ENCODE results near the gene STXBP5. TPM values are rescaled to one million over a fixed set of nuclear protein-coding genes. Genes with fewer than 3 reads are reported as not detected.

The STXBP5 gene
- total RNA-seq, 1 donor from 2014 or later, result 10.7 TPM

DNA sequence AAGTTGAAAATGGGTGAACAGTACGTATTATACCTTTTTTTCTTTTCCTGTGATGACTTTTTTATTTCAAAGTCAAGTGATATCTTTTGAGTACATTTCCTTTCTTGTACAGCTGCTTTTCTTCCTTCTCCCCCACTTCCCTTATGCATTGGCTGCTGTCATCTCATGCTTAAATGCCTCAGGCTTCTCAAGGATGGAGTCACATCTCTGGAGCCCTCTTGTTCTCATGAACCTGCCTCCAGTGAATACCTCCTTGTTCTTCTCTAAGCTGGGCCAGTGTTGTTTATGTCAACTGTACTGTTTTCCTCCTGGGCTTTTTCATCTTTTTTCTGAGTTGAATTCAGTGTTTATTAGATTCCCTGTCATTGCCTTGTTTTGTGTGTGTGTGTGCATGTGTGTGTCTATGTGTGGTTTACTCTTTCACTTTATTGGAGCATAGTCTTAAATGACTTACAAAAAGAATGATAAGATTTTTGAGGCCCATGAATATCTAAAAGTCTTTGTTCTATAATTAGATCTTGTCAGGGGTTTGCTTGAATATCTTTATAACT, 23.6 kb downstream of the STXBP5 start:
- peaks cover 37% of the 10 kb centered on the region for H3K4me1 Mint-ChIP-seq
- H3K27ac Mint-ChIP-seq (ENCODE audit: unreplicated experiment), result peak overlapping the region; percentile 73
- no peaks in the 10 kb centered on the region for H3K9me3 Mint-ChIP-seq
- DNase-seq (ENCODE audit: low read depth, low spot score), result no peak
- TF ChIP-seq, protein P1, sequence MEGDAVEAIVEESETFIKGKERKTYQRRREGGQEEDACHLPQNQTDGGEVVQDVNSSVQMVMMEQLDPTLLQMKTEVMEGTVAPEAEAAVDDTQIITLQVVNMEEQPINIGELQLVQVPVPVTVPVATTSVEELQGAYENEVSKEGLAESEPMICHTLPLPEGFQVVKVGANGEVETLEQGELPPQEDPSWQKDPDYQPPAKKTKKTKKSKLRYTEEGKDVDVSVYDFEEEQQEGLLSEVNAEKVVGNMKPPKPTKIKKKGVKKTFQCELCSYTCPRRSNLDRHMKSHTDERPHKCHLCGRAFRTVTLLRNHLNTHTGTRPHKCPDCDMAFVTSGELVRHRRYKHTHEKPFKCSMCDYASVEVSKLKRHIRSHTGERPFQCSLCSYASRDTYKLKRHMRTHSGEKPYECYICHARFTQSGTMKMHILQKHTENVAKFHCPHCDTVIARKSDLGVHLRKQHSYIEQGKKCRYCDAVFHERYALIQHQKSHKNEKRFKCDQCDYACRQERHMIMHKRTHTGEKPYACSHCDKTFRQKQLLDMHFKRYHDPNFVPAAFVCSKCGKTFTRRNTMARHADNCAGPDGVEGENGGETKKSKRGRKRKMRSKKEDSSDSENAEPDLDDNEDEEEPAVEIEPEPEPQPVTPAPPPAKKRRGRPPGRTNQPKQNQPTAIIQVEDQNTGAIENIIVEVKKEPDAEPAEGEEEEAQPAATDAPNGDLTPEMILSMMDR (conservative IDR thresholded peaks at IDR 0.05), result no peak
- H3K36me3 Mint-ChIP-seq (ENCODE audit: low read depth), result peaks cover 5% of the 10 kb centered on the region
- H3K4me3 Mint-ChIP-seq, result peak overlapping the region; percentile 5
- no peaks in the 10 kb centered on the region for H3K27me3 Mint-ChIP-seq (ENCODE audit: low read depth)

DNA sequence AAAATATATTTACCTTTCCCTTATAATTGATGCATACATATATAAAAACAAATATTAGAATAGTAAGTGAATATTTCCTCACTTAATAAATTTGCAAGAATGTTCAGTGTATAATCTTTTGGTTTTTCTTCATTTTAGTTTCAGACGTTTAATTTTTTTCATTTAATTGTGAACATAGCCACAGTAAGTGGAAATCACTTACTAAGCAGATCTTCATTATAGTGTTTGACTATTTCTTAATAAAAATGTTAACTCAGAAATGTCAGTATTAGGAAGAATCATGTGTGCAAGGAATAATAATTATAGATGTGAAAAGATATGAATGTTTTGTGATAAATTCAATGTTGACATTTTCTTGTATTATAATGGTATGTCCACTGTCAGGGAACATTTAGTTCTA, 27.4 kb downstream of the STXBP5 start:
- H3K4me1 Mint-ChIP-seq, result peaks cover 36% of the 10 kb centered on the region
- H3K36me3 Mint-ChIP-seq (ENCODE audit: low read depth), result peaks cover 2% of the 10 kb centered on the region
- H3K27me3 Mint-ChIP-seq (ENCODE audit: low read depth), result no peaks in the 10 kb centered on the region
- TF ChIP-seq, protein P1 (conservative IDR thresholded peaks at IDR 0.05), result no peak
- H3K27ac Mint-ChIP-seq (ENCODE audit: unreplicated experiment), result no peak overlapping the region
- H3K9me3 Mint-ChIP-seq, result no peaks in the 10 kb centered on the region
- DNase-seq (ENCODE audit: low read depth, low spot score), result no peak
- no peak overlapping the region for H3K4me3 Mint-ChIP-seq

DNA sequence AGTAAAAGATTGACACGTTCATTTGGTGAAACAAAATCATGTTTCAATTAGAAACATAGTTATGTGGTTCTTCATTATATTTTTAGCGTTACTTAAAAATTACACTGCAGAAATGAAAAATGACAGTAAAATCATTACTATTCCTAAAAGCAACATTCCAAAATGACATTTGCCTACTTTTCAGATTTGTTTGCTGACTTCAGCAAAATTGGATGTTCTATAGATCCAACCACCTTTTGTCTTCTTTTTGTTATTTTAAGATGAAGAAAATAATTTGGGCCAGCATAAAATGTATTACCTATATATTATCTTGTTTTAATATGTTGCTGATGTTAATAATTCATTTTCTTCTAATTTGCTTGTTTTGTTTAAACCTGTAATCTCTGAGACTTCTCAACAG, 30.5 kb downstream of the STXBP5 start:
- Mint-ChIP-seq H3K27me3 (ENCODE audit: low read depth) (no peaks in the 10 kb centered on the region), H3K4me1 (peaks cover 12% of the 10 kb centered on the region), H3K4me3 (no peak overlapping the region), H3K36me3 (ENCODE audit: low read depth) (peaks cover 17% of the 10 kb centered on the region), H3K27ac (ENCODE audit: unreplicated experiment) (no peak overlapping the region), H3K9me3 (no peaks in the 10 kb centered on the region)
- TF ChIP-seq, protein P1 (conservative IDR thresholded peaks at IDR 0.05), result no peak
- no peak for DNase-seq (ENCODE audit: low read depth, low spot score)

DNA sequence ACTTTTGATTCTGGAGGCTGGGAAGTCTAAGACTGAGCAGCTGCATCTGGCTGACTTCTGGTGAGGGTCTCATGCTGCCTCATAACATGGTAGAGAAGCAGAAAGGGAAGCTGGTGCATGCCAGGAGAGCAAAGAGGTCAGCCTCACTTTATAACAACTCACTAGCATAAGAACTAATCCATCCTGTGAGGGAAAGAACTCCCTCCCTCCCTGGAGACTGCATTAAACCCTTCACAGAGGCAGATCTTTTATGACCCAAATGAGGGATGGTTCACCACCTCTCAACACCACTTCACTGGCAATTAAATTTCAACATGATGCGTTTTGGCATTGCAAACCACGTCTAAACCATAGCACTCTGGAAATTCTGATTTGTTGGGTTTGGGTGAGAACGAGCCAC, 33.9 kb downstream of the STXBP5 start:
- H3K9me3 Mint-ChIP-seq, result no peaks in the 10 kb centered on the region
- TF ChIP-seq, protein P1 (conservative IDR thresholded peaks at IDR 0.05), result no peak
- DNase-seq (ENCODE audit: low read depth, low spot score), result no peak
- peaks cover 20% of the 10 kb centered on the region for H3K36me3 Mint-ChIP-seq (ENCODE audit: low read depth)
- no peak overlapping the region for H3K4me3 Mint-ChIP-seq
- peaks cover 5% of the 10 kb centered on the region for H3K4me1 Mint-ChIP-seq
- no peak overlapping the region for H3K27ac Mint-ChIP-seq (ENCODE audit: unreplicated experiment)
- H3K27me3 Mint-ChIP-seq (ENCODE audit: low read depth), result no peaks in the 10 kb centered on the region

DNA sequence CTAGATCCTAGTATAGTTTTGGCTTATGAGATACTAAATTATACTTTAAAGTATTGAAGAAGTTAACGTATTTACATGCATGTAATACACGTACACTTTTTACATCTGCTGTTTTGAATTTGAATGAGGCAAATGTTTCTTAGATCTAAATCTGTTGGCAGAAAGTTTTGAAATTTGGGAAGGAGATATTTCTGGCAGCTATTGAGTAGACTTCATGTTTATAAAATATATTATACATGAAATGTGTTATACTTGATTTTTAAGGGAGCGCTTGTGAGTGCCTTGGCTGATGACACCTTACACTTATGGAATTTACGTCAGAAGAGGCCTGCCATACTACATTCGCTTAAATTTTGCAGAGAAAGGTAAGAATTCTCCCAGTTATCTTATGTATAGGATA, 34.7 kb downstream of the STXBP5 start:
- Mint-ChIP-seq H3K36me3 (ENCODE audit: low read depth) (peaks cover 20% of the 10 kb centered on the region), H3K9me3 (no peaks in the 10 kb centered on the region), H3K4me3 (no peak overlapping the region), H3K27me3 (ENCODE audit: low read depth) (no peaks in the 10 kb centered on the region), H3K27ac (ENCODE audit: unreplicated experiment) (no peak overlapping the region), H3K4me1 (peaks cover 5% of the 10 kb centered on the region)
- DNase-seq (ENCODE audit: low read depth, low spot score), result no peak
- TF ChIP-seq, protein P1 (conservative IDR thresholded peaks at IDR 0.05), result no peak
